ENCODE results near the gene MEIOC. TPM values are rescaled to one million over a fixed set of nuclear protein-coding genes. Genes with fewer than 3 reads are reported as not detected.

The MEIOC gene
- total and polyA plus RNA-seq, 2 donors (not counting 1 experiment from before 2014, with no cell fraction given), result 0.12 TPM; not detected in 1

DNA sequence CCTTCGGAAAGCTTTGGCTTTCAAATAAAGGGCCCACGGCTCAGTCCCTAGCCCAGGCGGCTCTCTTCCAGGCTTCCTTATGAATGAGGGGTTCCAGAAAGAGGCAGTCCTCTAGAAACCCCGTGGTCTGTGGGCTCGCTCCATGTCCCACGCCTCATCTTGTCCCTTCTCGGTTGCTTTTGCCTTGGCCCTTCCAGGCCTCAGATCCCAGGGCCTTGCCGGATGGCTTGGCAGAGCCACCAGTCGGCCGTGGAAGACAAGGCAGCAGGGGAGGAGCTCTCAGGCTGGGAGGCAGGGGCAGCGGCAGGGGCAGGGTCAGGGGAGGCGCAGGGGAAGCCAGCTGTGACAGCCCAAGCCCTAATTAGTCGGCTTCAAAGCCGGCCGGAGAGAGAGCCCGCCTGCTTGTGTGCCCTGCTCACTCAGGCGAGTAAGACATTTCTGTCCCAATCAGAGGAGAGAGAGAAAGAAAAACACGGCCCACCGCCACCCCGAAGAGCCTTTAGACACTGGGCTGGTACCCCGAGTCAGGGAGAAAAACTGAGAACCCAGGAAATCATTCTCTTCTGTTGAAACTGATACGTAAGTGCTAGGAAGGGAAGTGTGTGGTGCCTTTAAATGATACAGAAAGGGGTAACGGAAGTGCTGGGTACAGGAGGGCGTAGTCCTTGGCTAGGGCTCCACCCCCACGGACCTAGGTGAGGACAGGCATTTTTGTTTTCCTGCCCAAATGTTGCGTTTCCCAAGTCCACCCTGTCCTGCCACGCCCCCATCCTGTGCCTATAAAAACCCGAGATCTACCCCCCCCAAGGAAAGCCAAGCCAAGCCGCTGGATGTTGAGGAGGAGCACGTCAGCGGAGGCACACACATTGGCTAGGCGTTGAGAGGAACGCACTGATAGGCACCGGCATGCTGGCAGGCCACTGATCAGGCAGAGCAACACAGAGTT lies 27.8 kb upstream of the MEIOC start:
- ChIA-PET CTCF (interaction anchor here (0.7 kb wide), 1 partner anchor 149 kb away, joined by 3 read pairs; no protein-coding TSS in a partner anchor), POLR2A (interaction anchor here (1.3 kb wide), 1 partner anchor 72 kb away, joined by 6 read pairs; the partner anchor contains the start of gene FZD2)
- H3K9ac ChIP-seq (ENCODE audit: low read length), result peak overlapping the region; percentile 69
- peak; percentile 91 for ATAC-seq (ENCODE audit: low read depth)
- Mint-ChIP-seq H3K27me3 (no peaks in the 10 kb centered on the region), H3K4me1 (peaks cover 18% of the 10 kb centered on the region), H3K4me3 (peak overlapping the region; percentile 85), H3K9me3 (ENCODE audit: insufficient read depth) (no peaks in the 10 kb centered on the region), H3K27ac (peak overlapping the region; percentile 91)
- peak overlapping the region in 4 of 5 experiments; percentile 12 to 65 (median 46) for H3K4me3 ChIP-seq (ENCODE audit: control extremely low read depth in 1 of 5, extremely low read depth in 1 of 5, insufficient read depth in 1 of 5, low read depth in 2 of 5, low read length in 4 of 5)
- peaks cover 0 to 8% (median 0%) of the 10 kb centered on the region in 3 donors for H3K9me3 ChIP-seq (ENCODE audit: control extremely low read depth in 1 of 3, control insufficient read depth in 2 of 3, insufficient read depth in 1 of 3, low read length in 2 of 3)
- H3K4me1 ChIP-seq (ENCODE audit: control insufficient read depth in 2 of 2, insufficient read depth in 2 of 2, low read length in 2 of 2), result peaks cover 8 to 16% of the 10 kb centered on the region in 2 donors
- H3K27me3 ChIP-seq (replicated peaks in 1 of 4; ENCODE audit: control extremely low read depth in 1 of 4, control insufficient read depth in 3 of 4, insufficient read depth in 4 of 4, low read length in 3 of 4), result no peaks in the 10 kb centered on the region
- 62% methylated on average over 30 of the region's 34 CpGs for WGBS (ENCODE audit: insufficient coverage)
- peak; percentile 65 for DNase-seq
- H3K36me3 ChIP-seq (replicated peaks in 1 of 2; ENCODE audit: control extremely low read depth in 1 of 2, control insufficient read depth in 1 of 2, extremely low read depth in 1 of 2, insufficient read depth in 2 of 2, low read length in 1 of 2), result no peaks in the 10 kb centered on the region
- H3K4me2 ChIP-seq (replicated peaks; ENCODE audit: low read depth, low read length, poor library complexity, severe bottlenecking), result peak overlapping the region; percentile 87
- intact Hi-C loops (cut with micrococcal nuclease), result loop anchor here (1.0 kb wide), 1 partner anchor 72 kb away; no protein-coding TSS in a partner anchor
- no peaks in the 10 kb centered on the region for H3K79me2 ChIP-seq (ENCODE audit: control insufficient read depth, insufficient read depth, low read length)
- no peak for TF ChIP-seq EZH2 (IDR thresholded peaks at IDR 0.05; ENCODE audit: borderline replicate concordance, insufficient read depth, low read depth, low read length, poor library complexity, severe bottlenecking)
- TF ChIP-seq, protein P1, sequence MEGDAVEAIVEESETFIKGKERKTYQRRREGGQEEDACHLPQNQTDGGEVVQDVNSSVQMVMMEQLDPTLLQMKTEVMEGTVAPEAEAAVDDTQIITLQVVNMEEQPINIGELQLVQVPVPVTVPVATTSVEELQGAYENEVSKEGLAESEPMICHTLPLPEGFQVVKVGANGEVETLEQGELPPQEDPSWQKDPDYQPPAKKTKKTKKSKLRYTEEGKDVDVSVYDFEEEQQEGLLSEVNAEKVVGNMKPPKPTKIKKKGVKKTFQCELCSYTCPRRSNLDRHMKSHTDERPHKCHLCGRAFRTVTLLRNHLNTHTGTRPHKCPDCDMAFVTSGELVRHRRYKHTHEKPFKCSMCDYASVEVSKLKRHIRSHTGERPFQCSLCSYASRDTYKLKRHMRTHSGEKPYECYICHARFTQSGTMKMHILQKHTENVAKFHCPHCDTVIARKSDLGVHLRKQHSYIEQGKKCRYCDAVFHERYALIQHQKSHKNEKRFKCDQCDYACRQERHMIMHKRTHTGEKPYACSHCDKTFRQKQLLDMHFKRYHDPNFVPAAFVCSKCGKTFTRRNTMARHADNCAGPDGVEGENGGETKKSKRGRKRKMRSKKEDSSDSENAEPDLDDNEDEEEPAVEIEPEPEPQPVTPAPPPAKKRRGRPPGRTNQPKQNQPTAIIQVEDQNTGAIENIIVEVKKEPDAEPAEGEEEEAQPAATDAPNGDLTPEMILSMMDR (IDR thresholded peaks at IDR 0.05), result no peak
- peak overlapping the region; percentile 81 for H2AFZ ChIP-seq (ENCODE audit: insufficient read depth, low read depth, low read length, poor library complexity, severe bottlenecking)
- H3K27ac ChIP-seq (ENCODE audit: low read length in 2 of 2), result peak overlapping the region; percentile 72 to 84
- H4K20me1 ChIP-seq (ENCODE audit: control insufficient read depth, insufficient read depth, low read length, poor library complexity, severe bottlenecking), result no peaks in the 10 kb centered on the region

Measured in B cell (primary cell).